Suppressor macrophage treated with lipopolysaccharide for 4 hours (primary cell): ENCODE data around the gene TP63.
"Not testable (repeated sequence)": the region's sequence is repeated elsewhere in the genome, so short reads cannot be mapped to it uniquely, and the experiment has no call there.

Experiments used
- DNase-seq: peaks from one replicate; pipeline ENCODE4 v3.0.0-alpha.2; 2020

Gene TP63

DNA sequence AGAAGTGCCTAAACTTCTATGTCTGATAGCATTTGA is at the start of gene TP63:
Gene TP63, plus strand, starts transcription at position 17 of the 36 bp plus-strand sequence. CDS start 127 bp downstream, outside the sequence.
- DNase-seq, result no peak

DNA sequence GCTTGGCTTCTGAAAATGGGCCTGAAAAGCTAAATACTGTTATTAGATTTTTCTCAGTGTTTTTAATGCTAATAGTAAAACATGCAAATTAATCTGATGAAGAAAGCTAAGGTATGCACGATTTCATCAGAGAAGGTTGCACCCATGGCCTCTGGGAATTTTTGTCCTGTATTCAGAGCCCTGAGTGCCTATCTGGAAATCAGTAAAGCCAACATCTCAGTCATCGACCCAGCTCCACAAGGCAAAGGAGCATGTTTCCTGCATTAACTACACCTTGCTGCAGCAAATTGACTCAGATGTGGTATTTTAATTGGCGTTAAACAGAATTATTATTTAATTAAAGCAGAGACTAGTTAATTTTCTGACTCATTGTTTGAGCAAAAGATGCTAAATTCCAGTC is 49.0 kb upstream of the TP63 start:
- no peak for DNase-seq

DNA sequence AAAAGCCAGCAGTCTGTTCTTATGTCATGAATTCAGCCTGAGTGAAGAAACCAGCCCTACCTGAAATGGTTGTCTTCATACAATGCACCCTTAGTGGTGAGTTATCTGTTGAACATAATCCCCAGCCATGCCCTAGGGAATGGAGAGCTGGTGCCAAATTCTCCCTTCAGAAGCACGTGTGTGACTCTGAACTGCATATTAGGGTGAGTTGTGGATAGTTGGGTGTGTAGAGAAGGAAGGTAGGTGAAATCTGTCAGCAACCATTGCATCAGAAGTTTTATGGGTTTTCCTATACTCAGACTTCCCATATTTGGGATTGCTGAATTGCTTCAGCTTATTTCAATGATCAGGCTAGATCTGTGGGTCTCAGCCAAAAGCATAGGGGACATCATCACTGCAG is 46.5 kb upstream of the TP63 start:
- DNase-seq, result no peak

DNA sequence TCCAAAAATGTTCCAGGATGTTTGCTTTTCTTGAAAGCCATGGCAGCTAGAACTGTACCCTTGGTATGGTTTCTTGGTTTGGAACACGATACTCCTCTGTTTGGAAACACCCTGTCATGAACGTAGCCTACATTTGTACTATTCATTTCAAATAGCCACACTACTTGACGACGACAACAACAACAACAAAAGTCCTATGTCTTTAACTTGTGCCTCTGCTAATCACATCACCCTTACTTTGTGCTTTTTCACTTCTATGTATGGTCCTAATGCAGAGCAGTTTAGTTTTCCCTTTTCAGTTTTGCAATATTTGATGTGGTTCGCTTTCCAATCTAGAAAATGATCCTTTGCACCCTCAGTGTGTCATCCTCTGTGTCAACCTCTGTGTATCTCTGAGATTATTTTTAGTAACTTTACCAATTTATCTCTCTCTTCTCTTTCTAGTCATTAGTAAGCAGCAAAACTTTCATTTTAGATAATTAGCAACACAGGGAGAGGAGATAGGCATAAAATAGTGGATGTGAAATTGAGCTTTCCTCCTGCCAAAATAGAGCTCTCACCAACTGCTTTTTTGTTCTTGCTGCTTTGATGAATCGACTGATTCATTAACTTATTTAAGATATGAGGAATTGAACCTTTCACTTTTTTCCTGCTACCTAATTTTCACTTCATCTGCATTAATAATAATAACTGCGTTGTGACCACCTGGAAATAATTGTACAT is 44.1 kb upstream of the TP63 start:
- DNase-seq, result no peak

DNA sequence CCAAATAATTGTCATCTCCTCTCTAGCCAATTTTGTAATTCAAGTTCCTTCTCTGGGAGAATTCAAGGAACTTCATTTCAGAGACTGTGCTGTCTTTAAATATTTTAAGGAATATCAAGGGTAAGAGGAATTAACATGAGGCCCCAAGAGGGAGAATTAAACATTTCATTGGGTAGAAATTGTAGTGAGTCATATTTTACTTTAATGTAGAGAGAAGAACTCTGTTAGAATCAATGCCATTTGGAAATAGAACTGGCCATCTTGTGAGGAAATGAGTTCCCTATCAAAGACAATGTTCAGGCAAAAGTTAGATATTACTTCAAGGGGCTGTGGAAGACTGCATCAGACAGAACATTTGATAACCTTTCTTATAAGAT is 43.5 kb upstream of the TP63 start:
- no peak for DNase-seq

DNA sequence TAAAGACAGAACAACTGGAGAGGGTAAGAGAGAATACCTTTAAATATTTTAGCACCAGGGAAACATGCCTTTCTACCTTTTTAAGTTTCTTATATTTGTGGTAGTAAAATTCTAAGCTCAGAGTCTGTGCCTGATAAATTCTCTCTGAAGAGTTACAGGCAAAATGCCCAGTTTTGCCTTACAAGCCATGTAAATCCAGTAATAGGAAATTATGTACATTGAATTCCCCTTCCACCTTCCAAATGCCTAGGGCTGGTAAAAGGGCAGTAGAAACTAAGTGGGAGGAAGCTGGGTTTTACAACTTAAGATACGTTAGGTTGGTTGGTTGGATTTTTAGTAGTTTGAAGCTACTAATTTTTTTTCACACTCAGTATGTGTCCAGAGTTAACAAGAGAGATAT is 43.1 kb upstream of the TP63 start:
- no peak for DNase-seq

DNA sequence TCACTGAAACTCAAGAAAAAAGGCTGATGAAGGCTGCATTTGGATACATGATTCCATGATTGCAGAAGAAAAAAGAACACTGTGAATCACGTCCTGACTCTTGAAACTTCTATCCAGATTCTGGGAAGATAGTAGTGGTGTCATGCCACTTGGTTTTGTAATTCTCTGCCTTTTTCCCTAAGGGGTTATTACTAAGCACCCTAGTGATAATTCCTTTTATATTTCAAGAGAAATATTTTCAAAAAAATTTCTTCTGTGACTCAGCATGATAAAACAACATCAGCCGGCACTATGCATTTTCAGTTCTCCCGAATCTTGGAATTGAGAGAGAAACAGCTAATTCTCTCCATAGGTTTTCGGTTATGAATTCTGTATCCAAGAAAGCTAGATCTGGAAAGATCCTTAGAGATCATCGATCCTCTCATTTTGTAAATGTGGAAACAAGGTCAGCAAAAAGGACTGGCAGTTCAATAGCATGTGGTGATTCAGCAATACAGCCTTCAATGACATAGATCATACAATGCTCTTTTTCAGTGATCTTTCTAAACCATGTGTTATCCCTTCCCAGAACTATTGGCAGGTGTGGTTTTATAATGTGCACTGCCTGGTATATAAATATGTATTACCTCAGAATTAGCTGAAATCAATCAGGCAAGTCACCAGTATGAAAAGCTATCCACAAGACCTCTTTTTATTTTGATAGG is 42.6 kb upstream of the TP63 start:
- no peak for DNase-seq

DNA sequence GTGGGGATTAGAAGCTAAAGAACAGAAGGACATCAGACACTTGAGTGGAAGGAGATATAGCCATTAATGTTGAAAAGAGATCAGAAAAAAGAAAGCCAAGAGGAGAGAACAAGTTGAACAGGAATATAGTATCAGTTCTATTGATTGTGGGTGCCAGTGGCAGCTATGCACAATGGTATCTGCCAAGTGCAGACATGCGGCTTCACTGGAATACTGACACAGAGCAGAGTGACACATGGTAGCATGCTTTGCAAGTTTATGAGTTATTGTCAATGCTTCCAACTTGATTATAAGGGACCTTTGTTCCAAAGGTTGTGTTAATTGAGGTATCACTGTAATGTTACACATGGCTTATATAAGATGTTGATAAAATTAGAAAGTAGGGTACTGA is 42.0 kb upstream of the TP63 start:
- no peak for DNase-seq

DNA sequence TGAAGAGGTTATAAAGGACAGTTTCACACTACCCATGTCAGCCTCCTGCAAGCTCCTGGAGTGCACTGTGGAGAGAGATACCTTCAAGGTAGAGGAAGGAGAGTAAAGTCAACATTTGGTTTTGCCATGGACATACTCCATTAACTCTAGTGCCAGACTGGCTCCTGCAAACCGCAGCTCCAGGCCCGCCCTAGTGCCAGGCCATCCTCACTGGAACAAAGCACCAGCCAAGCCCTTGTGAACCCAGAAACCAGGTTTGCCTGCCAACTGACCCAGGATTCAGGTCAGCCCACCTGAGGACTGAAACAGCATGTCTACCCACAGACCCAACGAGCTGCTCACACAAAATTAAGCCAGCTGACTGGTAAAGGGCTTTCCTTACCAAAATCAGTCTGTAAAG is 41.0 kb upstream of the TP63 start:
- DNase-seq, result no peak

DNA sequence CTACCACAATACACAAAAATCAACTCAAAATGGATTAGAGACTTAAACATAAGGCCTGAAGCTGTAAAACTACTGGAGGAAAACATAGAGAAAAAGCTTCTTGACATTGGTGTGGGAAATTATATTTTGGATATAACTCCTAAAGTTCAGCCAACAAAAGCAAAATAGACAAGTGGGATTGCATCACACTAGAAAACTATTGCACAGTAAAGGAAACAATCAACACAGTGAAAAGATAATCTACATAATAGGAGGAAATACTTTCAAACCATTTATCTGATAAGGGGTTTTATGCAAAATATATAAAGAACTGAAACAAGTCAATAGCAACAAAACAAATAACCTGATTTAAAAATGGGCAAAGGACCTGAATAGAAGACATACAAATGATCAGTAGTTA is 37.6 kb upstream of the TP63 start:
- no peak for DNase-seq

DNA sequence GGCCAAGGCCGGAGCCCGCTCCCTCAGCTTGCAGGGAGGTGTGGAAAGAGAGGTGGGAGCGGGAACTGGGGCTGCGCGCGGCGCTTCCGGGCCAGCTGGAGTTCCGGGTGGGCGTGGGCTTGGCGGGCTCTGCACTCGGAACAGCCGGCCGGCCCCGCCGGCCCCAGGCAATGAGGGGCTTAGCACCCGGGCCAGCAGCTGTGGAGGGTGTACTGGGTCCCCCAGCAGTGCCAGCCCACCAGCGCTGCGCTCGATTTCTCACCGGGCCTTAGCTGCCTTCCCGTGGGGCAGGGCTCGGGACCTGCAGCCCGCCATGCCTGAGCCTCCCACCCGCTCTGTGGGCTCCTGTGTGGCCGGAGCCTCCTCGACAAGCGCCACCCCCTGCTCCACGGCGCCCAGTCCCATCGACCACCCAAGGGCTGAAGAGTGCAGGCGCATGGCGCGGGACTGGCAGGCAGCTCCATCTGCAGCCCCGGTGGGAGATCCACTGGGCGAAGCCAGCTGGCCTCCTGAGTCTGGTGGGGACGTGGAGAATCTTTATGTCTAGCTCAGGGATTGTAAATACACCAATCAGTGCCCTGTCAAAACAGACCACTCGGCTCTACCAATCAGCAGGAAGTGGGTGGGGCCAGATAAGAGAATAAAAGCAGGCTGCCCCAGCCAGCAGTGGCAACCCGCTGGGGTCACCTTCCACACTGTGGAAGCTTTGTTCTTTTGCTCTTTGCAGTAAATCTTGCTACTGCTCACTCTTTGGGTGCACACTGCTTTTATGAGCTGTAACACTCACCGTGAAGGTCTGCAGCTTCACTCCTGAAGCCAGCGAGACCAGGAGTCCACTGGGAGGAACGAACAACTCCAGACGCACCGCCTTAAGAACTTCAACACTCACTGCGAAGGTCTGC is 34.9 kb upstream of the TP63 start:
- not testable (repeated sequence) for DNase-seq

DNA sequence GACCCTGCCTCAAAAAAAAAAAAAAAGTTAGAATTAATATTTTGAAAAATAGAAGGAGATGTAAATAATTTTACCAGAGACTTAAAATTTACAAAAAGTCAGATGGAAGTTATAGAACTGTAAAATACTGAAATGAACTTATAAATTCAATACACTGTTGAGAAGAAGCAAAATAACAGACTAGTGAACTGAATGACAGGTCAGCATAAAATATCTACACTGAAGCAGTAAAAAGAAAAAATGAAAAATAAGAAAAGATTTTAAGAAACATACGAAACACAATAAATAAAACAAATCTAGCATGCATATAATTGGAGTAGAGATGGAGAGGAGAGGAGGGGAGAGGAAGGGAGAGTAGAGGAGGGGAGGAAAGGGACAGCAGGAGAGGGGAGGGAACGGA is 33.3 kb upstream of the TP63 start:
- DNase-seq, result no peak

DNA sequence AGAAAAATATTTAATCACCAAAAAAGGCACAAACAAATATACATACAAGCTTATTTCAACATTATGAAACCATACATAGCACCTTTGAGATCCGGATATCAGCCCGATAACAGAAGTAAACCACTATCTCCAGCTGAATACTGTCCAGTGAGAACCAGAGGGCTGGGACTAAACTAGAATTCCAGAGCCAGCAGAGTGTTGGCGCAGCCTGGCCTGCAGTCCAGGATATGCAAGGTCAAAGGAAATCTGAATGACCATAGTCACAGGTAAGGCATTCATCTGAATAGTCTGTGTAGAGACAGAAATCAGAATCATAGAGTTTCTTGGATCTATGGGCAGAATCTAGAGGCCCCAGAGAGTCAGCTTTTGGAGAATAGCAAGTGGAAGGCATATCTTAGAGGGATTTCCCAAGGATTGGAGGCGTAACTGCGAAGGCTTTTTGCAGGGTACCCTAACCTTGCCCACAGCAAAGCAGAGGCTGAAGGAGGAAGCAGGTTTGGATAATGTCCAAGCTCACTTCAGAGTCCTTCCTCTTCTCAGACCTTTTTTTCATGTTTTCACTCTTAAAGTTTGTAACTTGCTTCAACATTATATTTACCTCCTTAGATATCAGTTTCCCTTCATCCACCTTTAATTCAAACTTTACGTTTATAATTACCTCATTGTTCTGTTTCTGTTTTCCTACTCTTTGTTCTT is 32.5 kb upstream of the TP63 start:
- DNase-seq, result no peak

DNA sequence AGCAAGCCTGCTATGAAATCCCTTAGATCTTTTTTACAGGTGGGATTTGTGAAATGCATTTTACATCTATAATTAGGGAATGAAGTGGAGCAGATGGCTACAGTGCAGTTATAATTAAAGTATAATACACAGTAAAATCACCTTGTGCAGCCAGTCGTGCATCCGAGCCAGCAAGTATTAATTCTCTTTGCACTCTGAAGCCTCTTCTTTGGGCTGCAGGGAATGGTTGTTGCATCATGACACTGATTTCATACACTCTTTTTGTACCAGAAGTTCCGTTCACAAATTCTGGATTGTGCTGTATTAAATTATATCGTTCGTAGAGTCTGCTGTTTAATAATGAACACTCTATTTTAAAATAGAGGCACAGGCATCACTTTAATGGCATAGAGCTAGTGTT is 28.7 kb upstream of the TP63 start:
- DNase-seq, result no peak

DNA sequence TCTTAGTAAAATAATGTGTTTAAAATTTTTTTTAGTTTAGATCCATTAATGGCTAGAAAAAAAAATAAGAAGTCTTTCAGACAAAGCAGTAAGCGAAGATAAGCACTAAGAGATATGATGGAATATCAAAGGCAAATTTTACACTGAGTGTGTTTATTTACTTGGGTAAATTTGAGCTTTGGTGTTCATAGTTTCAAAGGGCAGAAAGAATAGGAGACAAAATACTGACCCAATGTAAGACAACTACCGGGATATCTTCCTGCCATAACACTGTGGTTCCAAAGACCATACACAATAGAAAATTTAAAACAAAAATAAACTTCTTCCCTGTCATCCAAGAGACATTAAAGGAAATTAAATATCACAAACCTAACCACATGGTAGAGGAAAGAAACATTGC is 25.5 kb upstream of the TP63 start:
- no peak for DNase-seq

DNA sequence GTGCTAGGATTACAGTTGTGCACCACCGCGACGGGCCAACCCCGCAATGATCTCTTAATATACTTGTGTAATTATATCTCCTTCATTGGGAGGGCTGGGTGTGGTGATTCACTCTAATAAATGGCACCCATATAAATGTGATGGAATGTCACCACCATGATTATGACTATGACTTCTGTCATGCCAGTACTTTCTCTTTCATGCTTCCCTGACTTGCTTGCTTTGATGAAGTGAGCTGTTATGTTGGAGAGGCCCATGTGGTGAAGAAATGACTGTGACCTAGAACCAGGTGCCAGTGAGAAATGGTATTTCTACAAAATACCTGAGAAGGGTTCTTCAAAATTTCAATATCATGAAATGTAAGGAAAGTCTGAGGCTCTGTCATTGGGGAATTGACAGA is 24.4 kb upstream of the TP63 start:
- DNase-seq, result no peak

DNA sequence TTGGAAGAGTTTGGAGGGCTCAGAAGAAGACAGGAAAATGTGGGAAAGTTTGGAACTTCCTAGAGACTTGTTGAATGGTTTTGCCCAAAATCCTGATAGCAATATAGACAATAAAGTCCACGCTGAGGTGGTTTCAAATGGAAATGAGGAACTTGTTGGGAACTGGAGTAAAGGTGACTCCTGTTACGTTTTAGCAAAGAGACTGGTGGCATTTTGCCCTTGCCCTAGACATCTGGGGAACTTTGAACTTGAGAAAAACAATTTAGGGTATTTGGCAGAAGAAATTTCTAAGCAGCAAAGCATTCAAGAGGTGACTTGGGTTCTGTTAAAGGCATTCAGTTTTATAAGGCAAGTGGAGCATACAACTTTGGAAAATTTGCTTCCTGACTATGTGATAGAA is 18.5 kb upstream of the TP63 start:
- not testable (repeated sequence) for DNase-seq

DNA sequence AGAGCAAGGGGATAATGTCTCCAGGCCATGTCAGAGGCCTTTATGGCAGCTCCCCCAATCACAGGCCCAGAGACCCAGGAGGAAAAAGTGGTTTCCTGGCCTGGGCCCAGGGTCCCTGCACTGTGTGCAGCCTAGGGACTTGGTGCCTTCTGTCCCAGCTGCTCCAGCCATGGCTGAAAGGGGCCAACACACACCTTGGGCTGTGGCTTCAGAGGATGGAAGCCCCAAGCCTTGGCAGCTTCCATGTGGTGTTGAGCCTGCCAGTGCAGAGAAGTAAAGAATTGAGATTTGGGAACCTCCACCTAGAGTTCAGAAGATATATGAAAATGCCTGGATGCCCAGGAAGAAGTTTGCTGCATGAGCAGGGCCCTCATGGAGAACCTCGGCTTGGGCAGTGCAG is 18.1 kb upstream of the TP63 start:
- no peak for DNase-seq

DNA sequence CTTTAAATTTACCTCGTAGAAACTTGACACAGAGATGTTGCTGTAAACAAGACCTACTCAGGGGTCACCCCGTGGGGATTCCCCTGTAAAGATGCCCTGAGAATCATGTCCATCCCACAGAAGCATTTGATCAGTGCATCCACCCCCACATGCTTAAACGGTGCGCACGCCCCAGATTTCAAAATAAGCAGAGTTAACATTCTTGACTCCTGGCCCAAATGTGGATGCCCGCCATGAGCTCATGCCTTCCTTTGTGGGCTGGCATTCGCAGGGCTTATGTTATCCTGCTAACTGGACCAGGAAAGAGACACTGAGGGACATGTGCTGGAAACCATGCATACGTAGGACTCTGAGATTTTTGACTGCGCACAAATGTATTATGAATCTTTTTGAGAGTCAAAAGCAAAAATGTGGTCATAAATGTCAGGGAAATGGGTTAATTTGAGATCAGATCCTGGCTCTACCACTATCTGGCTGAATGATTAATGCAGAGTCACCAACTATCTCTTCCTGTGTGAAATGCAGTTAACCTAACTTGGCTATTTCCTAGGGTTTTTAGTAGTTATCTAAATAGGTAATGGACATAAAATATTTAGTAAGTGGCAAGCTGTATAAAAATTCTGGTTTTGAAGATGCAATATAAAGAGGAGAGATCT is 9.1 kb upstream of the TP63 start:
- DNase-seq, result no peak

DNA sequence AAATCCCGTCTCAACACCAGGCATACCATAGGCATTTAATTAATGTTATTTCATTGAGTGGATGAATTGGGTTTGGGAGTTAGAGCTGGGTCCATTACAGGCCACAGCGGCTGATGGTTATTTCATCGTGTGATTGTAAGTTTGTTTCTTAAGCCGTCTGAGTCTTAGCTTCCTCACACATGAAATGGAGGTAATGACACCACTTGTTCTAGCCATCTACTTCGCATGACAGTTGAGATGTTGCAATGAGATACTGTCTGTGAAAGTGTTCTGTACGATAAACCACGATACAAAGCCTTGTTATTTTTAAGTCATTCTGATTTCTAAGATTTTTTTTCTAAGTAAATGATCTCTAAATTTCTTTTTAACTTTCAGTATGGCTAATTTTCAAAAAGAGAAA is 8.6 kb upstream of the TP63 start:
- no peak for DNase-seq

DNA sequence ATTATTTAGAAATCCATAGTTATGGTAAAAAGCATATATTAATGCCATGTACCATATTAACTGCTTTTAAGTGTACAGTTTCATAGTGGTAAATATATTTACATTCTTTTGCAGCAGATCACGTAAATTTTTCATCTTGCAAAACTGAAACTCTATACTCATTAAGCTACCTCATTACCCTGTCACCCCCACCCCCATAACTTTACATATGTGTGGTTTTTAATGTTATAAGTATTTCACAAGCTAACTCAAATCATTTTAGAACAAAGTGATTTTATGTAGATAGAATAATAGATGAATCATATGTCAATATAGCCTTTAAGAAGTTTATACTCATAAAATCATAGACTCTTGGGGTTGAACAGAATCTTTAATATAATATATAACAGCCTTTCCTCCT is 7.1 kb upstream of the TP63 start:
- no peak for DNase-seq

DNA sequence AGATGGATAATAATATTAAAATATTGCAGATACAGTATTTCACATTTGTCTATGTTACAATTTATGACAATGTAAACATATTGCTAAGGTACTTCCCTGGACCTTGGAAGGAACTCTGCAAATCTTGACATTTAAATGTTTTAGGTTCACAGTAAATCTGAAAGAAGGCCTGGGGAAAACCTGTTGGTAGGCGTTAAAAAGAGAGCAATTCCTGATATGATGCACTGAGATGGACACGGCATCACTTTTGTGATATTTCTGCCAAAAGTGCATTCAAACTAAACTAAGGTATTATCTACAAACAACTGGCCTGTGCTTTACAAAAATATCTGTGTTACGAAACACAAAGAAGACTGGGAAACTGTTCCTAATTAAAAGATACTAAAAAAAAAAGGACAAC is 6.1 kb upstream of the TP63 start:
- DNase-seq, result no peak

DNA sequence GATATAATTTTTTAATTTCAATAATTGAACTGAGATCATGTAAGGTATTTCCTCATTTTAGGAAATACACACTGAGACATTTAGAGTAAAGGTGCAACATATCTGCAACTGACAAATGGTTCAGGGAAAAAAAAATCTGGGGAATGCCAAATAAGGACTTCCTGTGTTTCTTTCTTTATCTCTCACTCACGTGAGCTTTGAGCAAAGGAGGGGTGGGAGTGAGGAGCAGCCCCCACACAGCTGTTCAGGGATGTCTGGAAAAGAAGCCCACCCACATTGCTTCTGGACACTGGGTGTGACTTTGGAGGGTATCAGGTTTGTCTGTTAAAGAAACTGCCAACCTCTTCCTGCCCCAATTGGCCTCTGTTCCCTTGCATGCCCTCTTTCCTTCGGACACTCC is 5.6 kb upstream of the TP63 start:
- no peak for DNase-seq

DNA sequence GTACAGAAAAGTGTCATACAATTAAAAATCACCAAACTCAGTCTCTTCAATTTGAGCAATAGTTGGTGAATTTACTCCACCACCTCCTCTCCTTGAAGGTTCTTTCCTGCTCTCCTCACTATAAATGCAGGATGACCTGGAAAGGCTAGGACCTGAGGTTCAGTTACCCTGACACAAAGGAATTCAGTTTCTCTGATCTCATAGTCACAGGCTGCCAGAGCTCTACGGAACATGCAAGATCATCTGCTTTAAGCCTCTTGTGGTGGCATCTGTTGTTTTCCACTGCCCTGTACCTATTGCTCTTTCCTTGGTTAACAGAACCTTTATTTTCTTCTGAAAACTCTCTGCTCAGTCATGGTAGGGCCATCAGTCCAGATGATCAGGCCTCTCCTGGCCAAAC is 4.9 kb upstream of the TP63 start:
- no peak for DNase-seq
